H9 (cell line): ENCODE data around the gene ZNF687. TPM values are rescaled to one million over a fixed set of nuclear protein-coding genes. Genes with fewer than 3 reads are reported as not detected.

Experiments used
- DNase-seq: peaks from one replicate; pipeline ENCODE4 v3.0.0-alpha.2; 2017
- H2AFZ ChIP-seq: one replicate; pipeline ENCODE4 v1.6.1; 2013; ENCODE audit warnings: mild to moderate bottlenecking, low read length, control low read depth, moderate library complexity
- H2AK5ac ChIP-seq: 2 replicates; pipeline ENCODE4 v1.6.1; 2013; ENCODE audit warnings: low read length, control low read depth, mixed read lengths; ENCODE audit not compliant: insufficient read length
- H2BK120ac ChIP-seq: one replicate; pipeline ENCODE4 v1.6.1; 2013; ENCODE audit warnings: low read depth, mild to moderate bottlenecking, low read length, control low read depth, inconsistent platforms; ENCODE audit not compliant: poor library complexity, severe bottlenecking
- H2BK12ac ChIP-seq: 2 replicates; pipeline ENCODE4 v1.6.1; 2013; ENCODE audit warnings: low read length, control low read depth, mixed read lengths, low read depth; ENCODE audit not compliant: insufficient read length
- H2BK15ac ChIP-seq: 2 replicates; pipeline ENCODE4 v1.6.1; 2013; ENCODE audit warnings: low read depth, low read length, control low read depth
- H2BK20ac ChIP-seq: one replicate; pipeline ENCODE4 v1.6.1; 2013; ENCODE audit warnings: low read depth, mild to moderate bottlenecking, low read length, control low read depth, inconsistent platforms; ENCODE audit not compliant: poor library complexity, severe bottlenecking
- H2BK5ac ChIP-seq: 2 replicates; pipeline ENCODE4 v1.6.1; 2013; ENCODE audit warnings: low read length, control low read depth, mixed read lengths; ENCODE audit not compliant: insufficient read length
- H3K14ac ChIP-seq: 2 replicates; pipeline ENCODE4 v1.6.1; 2013; ENCODE audit warnings: low read length, control low read depth; ENCODE audit not compliant: insufficient read depth
- H3K18ac ChIP-seq: 2 replicates; pipeline ENCODE4 v1.6.1; 2013; ENCODE audit warnings: low read depth, mild to moderate bottlenecking, mixed read lengths, low read length, control low read depth; ENCODE audit not compliant: insufficient read length
- H3K23ac ChIP-seq: 2 replicates; pipeline ENCODE4 v1.6.1; 2013; ENCODE audit warnings: low read length, control low read depth, mixed read lengths, low read depth; ENCODE audit not compliant: insufficient read length
- H3K23me2 ChIP-seq: 2 replicates; pipeline ENCODE4 v1.6.1; 2013; ENCODE audit warnings: low read depth, mild to moderate bottlenecking, mixed read lengths, low read length, control low read depth; ENCODE audit not compliant: insufficient read length, poor library complexity, severe bottlenecking
- H3K27ac ChIP-seq: 2 replicates; pipeline ENCODE4 v1.5.1; 2013; ENCODE audit warnings: low read length, control low read depth, mixed read lengths, low read depth; ENCODE audit not compliant: insufficient read length
- H3K27me3 ChIP-seq: 2 replicates; pipeline ENCODE4 v1.6.1; 2013; ENCODE audit warnings: low read length, control low read depth, inconsistent platforms; ENCODE audit not compliant: insufficient read depth
- H3K4ac ChIP-seq: 2 replicates; pipeline ENCODE4 v1.6.1; 2013; ENCODE audit warnings: low read depth, mild to moderate bottlenecking, control low read depth, inconsistent platforms, low read length, moderate library complexity
- H3K4me1 ChIP-seq: 2 replicates; pipeline ENCODE4 v1.6.1; 2013; ENCODE audit warnings: low read length, control low read depth, inconsistent platforms; ENCODE audit not compliant: insufficient read depth
- H3K4me2 ChIP-seq: 2 replicates; pipeline ENCODE4 v1.6.1; 2013; ENCODE audit warnings: low read length, control low read depth, mixed read lengths; ENCODE audit not compliant: insufficient read length, insufficient read depth
- H3K56ac ChIP-seq: 2 replicates; pipeline ENCODE4 v1.6.1; 2013; ENCODE audit warnings: low read depth, mild to moderate bottlenecking, mixed read lengths, low read length, control low read depth; ENCODE audit not compliant: insufficient read length
- H3K79me1 ChIP-seq: 2 replicates; pipeline ENCODE4 v1.6.1; 2013; ENCODE audit warnings: low read depth, mild to moderate bottlenecking, moderate library complexity, low read length, control low read depth, inconsistent platforms; ENCODE audit not compliant: insufficient read depth, poor library complexity, severe bottlenecking
- H3K79me2 ChIP-seq: 2 replicates; pipeline ENCODE4 v1.6.1; 2013; ENCODE audit warnings: low read length, control low read depth, inconsistent platforms; ENCODE audit not compliant: insufficient read depth
- H3K9ac ChIP-seq: 2 replicates; pipeline ENCODE4 v1.6.1; 2013; ENCODE audit warnings: low read length, control low read depth, mixed read lengths; ENCODE audit not compliant: insufficient read length; ENCODE audit errors: extremely low read depth
- H3K9me3 ChIP-seq: one replicate; pipeline ENCODE4 v1.6.1; 2013; ENCODE audit warnings: low read depth, low read length, inconsistent platforms; ENCODE audit not compliant: control insufficient read depth
- H3T11ph ChIP-seq: one replicate; pipeline ENCODE4 v1.6.1; 2013; ENCODE audit warnings: mild to moderate bottlenecking, low read length, control low read depth, inconsistent platforms
- H4K20me1 ChIP-seq: one replicate; pipeline ENCODE4 v1.6.1; 2013; ENCODE audit not compliant: control insufficient read depth, insufficient read length, insufficient read depth
- H4K5ac ChIP-seq: 2 replicates; pipeline ENCODE4 v1.6.1; 2013; ENCODE audit warnings: low read depth, mild to moderate bottlenecking, mixed read lengths, low read length, control low read depth; ENCODE audit not compliant: insufficient read length
- H4K8ac ChIP-seq: replicated peaks from 2 replicates; pipeline ENCODE4 v1.6.1; 2013; ENCODE audit warnings: low read length, control low read depth, mixed read lengths, low read depth; ENCODE audit not compliant: insufficient read length
- H4K91ac ChIP-seq: 2 replicates; pipeline ENCODE4 v1.6.1; 2013; ENCODE audit warnings: low read depth, mild to moderate bottlenecking, moderate library complexity, mixed read lengths, low read length, control low read depth; ENCODE audit not compliant: insufficient read length
- H3K27ac Mint-ChIP-seq, 3 experiments: 2 replicates in 2 of 3; 3 replicates in 1 of 3; pipeline ENCODE4 v1.8.0; 2020 to 2021; ENCODE audit warnings: mixed read lengths in 3 of 3, mild to moderate bottlenecking in 1 of 3, moderate library complexity in 1 of 3
- H3K27me3 Mint-ChIP-seq: 2 replicates; pipeline ENCODE4 v1.8.0; 2021; ENCODE audit warnings: low read depth, mild to moderate bottlenecking, moderate library complexity, mixed read lengths
- H3K36me3 Mint-ChIP-seq, 3 experiments: 2 replicates in 2 of 3; 3 replicates in 1 of 3; pipeline ENCODE4 v1.8.0; 2020 to 2021; ENCODE audit warnings: low read depth in 3 of 3, mixed read lengths in 3 of 3; ENCODE audit not compliant: insufficient read depth in 1 of 3
- H3K4me1 Mint-ChIP-seq, 2 experiments: 2 replicates each; pipeline ENCODE4 v1.8.0; 2020; ENCODE audit warnings: mixed read lengths in 2 of 2
- H3K4me3 Mint-ChIP-seq, 2 experiments: 2 replicates in 1 of 2; 3 replicates in 1 of 2; pipeline ENCODE4 v1.8.0; 2020 to 2021; ENCODE audit warnings: mild to moderate bottlenecking in 2 of 2, mixed read lengths in 2 of 2, moderate library complexity in 1 of 2
- H3K9me3 Mint-ChIP-seq, 2 experiments: 2 replicates in 1 of 2; 3 replicates in 1 of 2; pipeline ENCODE4 v1.8.0; 2020; ENCODE audit warnings: mild to moderate bottlenecking in 2 of 2, mixed read lengths in 2 of 2, moderate library complexity in 1 of 2
- WGBS: extraction: QIAGEN DNeasy Blood & Tissue Kit; methylation state at CpG from one replicate; pipeline ENCODE4 v1.1.7; 2013; ENCODE audit warnings: missing lambda C conversion rate, low lambda C conversion rate, mixed read lengths; ENCODE audit not compliant: insufficient read length; ENCODE audit errors: extremely low coverage; 5-methylcytosine and 5-hydroxymethylcytosine counted together
- total RNA-seq: library from RNA; stranded (reverse); gene quantifications from 2 replicates; pipeline ENCODE4 v1.2.1, GENCODE V29; 2021
- TF ChIP-seq, protein P1 (sequence below): fragments of 200-600 bp; sonication (generic); conservative IDR thresholded peaks from 3 replicates; pipeline ENCODE4 v1.8.0; 2021; ENCODE audit warnings: antibody characterized with exemption, mild to moderate bottlenecking

Gene ZNF687
- total RNA-seq, 1 experiment from 2014 or later: 58.2 TPM

DNA sequence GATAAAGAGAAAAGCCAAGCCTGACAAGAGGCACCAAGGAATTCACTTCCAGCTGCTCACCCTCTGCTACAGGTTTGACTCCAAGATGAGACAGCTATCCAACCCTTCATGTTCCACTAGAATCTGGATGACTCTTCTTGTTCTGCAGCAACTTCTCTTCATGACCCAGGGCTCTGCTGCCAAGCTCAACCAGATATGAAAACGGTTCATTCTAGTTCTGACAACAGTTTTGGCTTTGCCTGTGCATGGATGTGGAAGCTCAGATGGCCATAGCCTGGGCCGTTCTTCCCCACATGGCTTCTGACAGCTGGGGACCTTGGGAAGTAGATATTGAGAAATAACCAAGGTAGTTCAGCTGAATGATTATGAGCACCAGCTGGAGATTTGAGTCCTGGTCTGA, 31.4 kb downstream of the ZNF687 start:
- no peak overlapping the region for H2BK15ac ChIP-seq
- no peaks in the 10 kb centered on the region for H3K27me3 ChIP-seq
- WGBS: no CpG with 5 or more reads among the region's 2 CpGs
- 0 out of 2 replicates have a peak, but pooled peaks cover 5% of the 10 kb centered on the region for H3K4me1 ChIP-seq
- no peak overlapping the region for H2AK5ac ChIP-seq
- Mint-ChIP-seq H3K9me3 (no peaks in the 10 kb centered on the region), H3K36me3 (peaks cover 5 to 56% (median 30%) of the 10 kb centered on the region in 3 experiments), H3K4me3 (no peak overlapping the region), H3K4me1 (peaks cover 10 to 11% of the 10 kb centered on the region in 2 experiments), H3K27me3 (no peaks in the 10 kb centered on the region), H3K27ac (no peak overlapping the region)
- H3K14ac ChIP-seq: no peak overlapping the region
- TF ChIP-seq, protein P1, sequence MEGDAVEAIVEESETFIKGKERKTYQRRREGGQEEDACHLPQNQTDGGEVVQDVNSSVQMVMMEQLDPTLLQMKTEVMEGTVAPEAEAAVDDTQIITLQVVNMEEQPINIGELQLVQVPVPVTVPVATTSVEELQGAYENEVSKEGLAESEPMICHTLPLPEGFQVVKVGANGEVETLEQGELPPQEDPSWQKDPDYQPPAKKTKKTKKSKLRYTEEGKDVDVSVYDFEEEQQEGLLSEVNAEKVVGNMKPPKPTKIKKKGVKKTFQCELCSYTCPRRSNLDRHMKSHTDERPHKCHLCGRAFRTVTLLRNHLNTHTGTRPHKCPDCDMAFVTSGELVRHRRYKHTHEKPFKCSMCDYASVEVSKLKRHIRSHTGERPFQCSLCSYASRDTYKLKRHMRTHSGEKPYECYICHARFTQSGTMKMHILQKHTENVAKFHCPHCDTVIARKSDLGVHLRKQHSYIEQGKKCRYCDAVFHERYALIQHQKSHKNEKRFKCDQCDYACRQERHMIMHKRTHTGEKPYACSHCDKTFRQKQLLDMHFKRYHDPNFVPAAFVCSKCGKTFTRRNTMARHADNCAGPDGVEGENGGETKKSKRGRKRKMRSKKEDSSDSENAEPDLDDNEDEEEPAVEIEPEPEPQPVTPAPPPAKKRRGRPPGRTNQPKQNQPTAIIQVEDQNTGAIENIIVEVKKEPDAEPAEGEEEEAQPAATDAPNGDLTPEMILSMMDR: no peak
- no peaks in the 10 kb centered on the region for H3K9me3 ChIP-seq
- no peak overlapping the region for H3K56ac ChIP-seq
- no peak overlapping the region for H2BK20ac ChIP-seq
- no peak overlapping the region for H3T11ph ChIP-seq
- no peak overlapping the region for H3K4ac ChIP-seq
- no peak overlapping the region for H3K27ac ChIP-seq
- no peak overlapping the region for H4K91ac ChIP-seq
- H3K23ac ChIP-seq: no peak overlapping the region
- no peak overlapping the region for H2BK5ac ChIP-seq
- H3K18ac ChIP-seq: no peak overlapping the region
- no peak overlapping the region for H4K5ac ChIP-seq
- H2AFZ ChIP-seq: no peak overlapping the region
- H4K8ac ChIP-seq: no peak overlapping the region
- no peak overlapping the region for H2BK120ac ChIP-seq
- H3K79me2 ChIP-seq: no peaks in the 10 kb centered on the region
- no peaks in the 10 kb centered on the region for H3K79me1 ChIP-seq
- H3K9ac ChIP-seq: no peak overlapping the region
- H3K23me2 ChIP-seq: no peaks in the 10 kb centered on the region
- H3K4me2 ChIP-seq: no peak overlapping the region
- H4K20me1 ChIP-seq: peaks cover 2% of the 10 kb centered on the region
- no peak for DNase-seq
- no peak overlapping the region for H2BK12ac ChIP-seq
